ENCODE measurements around the gene AFF3.
"Not testable (repeated sequence)": the region's sequence is repeated elsewhere in the genome, so short reads cannot be mapped to it uniquely, and the experiment has no call there.

AFF3 gene

GRCh38 chr2:99933491-99933890, 208.9 kb downstream of the AFF3 start:
- DNase-seq (ENCODE audit: low read depth) = not testable (repeated sequence)

- no peak for DNase-seq (ENCODE audit: low read depth)
Measured at GRCh38 chr2:99928470-99929053, 213.8 kb downstream of the AFF3 start.

- DNase-seq (ENCODE audit: low read depth) = not testable (repeated sequence)
Measured at GRCh38 chr2:99927690-99928207, 214.6 kb downstream of the AFF3 start.

GRCh38 chr2:99926986-99927385, 215.4 kb downstream of the AFF3 start:
- DNase-seq (ENCODE audit: low read depth) = no peak

GRCh38 chr2:99925960-99926359, 216.4 kb downstream of the AFF3 start:
- DNase-seq (ENCODE audit: low read depth) = no peak

DNA sequence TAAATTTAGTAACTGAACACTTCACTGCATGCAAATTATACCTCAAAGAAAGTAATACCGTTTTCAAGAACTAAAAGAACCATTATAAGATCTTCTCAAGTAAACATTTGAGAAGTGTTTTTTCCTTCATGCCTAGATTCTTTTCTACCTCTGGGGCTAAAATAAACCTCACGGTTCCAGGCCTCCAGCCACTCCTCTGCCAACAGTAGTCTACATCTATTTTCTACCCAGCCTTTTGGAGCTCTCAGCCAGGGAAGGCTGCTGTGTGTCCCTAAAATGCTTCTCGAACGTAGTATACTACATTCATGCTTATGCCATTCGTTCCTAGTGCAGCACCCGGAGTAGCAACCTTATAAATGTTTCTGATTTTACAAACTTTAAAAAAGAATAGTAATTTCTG, 219.7 kb downstream of the AFF3 start:
- DNase-seq (ENCODE audit: low read depth) = no peak

GRCh38 chr2:99921903-99922302, 220.5 kb downstream of the AFF3 start:
- no peak for DNase-seq (ENCODE audit: low read depth)

- no peak for DNase-seq (ENCODE audit: low read depth)
Measured at GRCh38 chr2:99918389-99918788, 224.0 kb downstream of the AFF3 start.

GRCh38 chr2:99915108-99915675, 227.2 kb downstream of the AFF3 start:
- DNase-seq (ENCODE audit: low read depth) = no peak

DNA sequence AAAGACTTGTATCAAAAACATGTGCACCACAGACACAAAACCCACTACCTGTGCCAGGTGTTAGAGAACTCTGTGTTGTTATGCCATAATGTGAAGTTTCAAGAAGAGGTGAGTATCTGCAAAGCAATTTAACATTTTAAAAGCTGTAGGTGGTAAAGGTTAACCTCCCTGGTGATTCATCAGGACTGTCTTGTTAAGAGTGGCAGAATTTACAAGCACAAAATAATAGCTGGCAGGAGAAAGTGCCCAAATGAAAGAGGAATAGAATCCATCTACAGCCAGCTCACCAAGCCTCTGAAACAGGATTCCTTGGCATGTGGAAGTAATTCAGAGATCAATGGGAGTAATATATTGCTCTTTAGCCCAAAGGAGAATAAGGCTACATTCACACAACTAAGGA, 230.7 kb downstream of the AFF3 start:
- DNase-seq (ENCODE audit: low read depth) = no peak

DNA sequence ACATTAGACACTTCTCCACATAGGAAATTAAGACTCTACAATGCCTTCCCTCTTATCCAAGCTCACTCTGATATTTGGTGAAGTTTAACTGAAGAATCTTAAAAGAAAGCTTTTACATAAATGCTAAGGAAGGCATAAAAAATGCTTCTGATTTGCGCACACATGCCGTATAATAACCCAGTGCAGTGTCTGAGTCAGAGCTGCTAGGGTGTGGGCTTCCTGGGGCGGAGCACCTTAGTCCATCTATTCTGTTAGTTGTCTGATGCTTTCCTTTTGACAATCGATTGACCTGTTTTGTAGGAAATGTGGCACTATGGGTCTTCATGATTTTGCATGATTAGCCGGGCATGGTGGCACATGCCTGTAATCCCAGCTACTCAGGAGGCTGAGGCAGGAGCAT, 231.5 kb downstream of the AFF3 start:
- DNase-seq (ENCODE audit: low read depth) = no peak

GRCh38 chr2:99905636-99906035, 236.8 kb downstream of the AFF3 start:
- DNase-seq (ENCODE audit: low read depth) = no peak

DNA sequence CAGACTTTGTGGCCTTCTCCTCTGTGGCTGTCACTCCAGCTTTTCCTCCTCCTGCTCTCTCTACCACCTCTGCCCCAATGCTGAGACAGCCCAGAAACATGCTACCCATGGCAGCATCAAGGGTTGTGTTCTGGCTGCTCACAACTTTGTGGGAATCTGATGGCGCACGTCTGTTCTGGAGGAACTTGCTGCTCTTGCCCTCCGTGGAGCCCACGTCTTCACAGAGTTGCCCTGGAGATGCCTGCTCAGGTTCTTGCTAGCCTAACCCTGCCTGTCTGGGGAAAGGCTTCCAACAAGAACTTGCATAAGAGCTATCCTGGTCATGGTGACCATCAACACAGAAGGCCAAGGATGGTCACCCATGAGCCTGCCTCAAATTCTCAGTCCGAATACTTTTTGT, 237.4 kb downstream of the AFF3 start:
- DNase-seq (ENCODE audit: low read depth) = no peak

DNA sequence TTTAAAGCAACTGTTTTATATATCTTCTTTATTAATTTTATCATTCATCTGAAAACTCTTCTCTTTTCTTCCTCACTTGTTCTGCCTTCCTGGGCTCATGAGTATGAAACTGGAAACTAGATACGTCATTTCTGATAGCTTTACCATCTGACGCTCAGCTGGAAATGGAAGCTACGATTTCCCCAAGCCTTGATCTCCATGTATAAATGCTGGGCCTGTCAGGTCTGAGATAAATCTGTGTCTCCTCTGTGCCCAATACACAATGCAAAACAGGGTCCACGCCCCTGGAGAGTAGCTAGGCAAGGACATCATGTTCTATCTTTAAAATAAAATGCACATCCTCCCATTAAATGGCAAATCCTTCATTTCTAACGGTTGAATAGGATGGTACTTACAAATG, 238.4 kb downstream of the AFF3 start:
- DNase-seq (ENCODE audit: low read depth) = no peak

GRCh38 chr2:99900556-99900955, 241.8 kb downstream of the AFF3 start:
- no peak for DNase-seq (ENCODE audit: low read depth)

GRCh38 chr2:99899882-99900281, 242.5 kb downstream of the AFF3 start:
- no peak for DNase-seq (ENCODE audit: low read depth)

DNA sequence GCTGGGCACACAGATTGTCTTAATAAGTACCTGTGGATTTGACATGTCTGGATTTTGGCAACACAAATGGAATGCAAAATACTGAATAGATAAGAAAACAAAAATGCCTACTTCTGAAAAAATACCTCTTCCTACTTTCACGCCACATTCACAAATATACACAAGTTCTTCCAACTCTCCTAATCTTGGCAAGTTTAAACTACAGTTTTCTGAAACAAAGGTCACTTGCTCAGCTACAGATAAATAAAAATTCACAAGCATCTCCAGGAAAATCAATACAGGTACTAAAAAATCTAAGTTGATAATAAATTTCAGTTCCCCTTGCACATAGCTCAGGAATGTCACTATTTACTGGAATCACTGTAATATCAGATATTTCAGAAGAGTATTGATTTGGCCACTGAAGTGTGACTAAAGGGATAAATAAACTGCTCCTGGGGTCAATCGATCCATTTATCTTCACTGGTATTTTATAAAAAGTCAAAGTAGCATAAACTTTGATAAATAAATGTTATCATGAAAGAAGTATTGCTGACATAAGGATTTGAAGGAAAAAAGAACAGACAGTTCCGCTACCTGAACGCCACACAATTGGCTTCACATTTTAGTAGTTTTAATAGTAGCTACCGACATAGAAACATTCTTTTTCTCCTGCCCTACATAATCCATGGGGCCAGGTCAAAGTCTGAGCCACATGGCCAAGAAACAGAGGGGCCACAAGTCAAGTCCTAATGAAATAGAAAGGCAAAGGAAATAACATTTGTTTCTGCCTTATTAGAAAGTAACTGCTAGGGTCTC, 243.1 kb downstream of the AFF3 start:
- DNase-seq (ENCODE audit: low read depth) = no peak

GRCh38 chr2:99898336-99899048, 243.9 kb downstream of the AFF3 start:
- no peak for DNase-seq (ENCODE audit: low read depth)

- no peak for DNase-seq (ENCODE audit: low read depth)
Measured at GRCh38 chr2:99891428-99891780, 251.0 kb downstream of the AFF3 start.

GRCh38 chr2:99890568-99891427, 251.6 kb downstream of the AFF3 start:
- DNase-seq (ENCODE audit: low read depth) = no peak

DNA sequence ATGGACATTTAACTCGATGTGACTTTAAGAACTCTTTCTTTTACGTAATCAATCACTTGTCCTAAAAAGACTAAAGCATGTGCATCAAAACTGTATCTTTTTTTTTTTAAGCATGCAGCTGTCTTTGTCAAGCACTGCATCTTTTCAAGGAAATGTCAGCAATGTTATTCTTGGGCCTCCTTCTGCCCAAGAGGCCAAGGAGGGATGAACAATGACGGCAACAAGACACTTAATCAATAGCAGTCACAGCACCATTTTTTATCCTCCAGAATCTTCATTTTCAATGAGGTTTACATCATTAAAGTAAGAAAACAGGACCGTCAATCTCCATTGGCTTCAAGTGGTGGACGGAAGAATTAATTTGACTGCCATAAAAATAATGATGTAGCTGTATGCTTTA, 253.8 kb downstream of the AFF3 start:
- DNase-seq (ENCODE audit: low read depth) = no peak

DNA sequence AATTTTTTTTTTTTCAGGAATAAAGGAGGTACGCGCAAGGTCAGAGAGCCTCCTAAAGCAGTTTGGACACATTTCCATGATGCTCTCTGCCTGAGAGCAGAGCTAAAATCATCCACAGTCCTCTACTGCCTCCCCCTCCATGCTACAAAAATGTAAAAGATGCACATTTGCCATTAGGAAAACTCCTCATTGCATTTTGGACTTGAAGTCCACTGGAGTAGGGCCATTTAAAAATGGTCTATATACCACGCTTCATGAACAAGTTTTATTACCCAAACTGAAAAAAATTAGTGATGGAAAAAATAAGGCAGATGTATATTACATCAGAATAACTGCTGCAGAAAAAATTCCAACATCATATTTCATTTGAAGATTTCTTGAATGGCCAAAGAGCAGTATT, 256.0 kb downstream of the AFF3 start:
- no peak for DNase-seq (ENCODE audit: low read depth)

Data from stimulated activated CD8-positive, alpha-beta memory T cell treated with anti-CD3 and anti-CD28 coated beads, Interleukin-4, amount 100 ng/mL, for 24 hours (primary cell).